Stimulated activated CD4-positive, alpha-beta T cell treated with anti-CD3 and anti-CD28 coated beads, Interleukin-4, amount 100 ng/mL, for 4 hours (primary cell): ENCODE data around the gene SLC35E2B.
A peak's percentile ranks its signal among the peaks of the same experiment; 100 is the strongest.
"Not testable (repeated sequence)": the region's sequence is repeated elsewhere in the genome, so short reads cannot be mapped to it uniquely, and the experiment has no call there.

Source experiments
- DNase-seq, 2 experiments: peaks; one replicate each; pipeline ENCODE4 v3.0.0-alpha.2; 2020

The SLC35E2B gene

DNA sequence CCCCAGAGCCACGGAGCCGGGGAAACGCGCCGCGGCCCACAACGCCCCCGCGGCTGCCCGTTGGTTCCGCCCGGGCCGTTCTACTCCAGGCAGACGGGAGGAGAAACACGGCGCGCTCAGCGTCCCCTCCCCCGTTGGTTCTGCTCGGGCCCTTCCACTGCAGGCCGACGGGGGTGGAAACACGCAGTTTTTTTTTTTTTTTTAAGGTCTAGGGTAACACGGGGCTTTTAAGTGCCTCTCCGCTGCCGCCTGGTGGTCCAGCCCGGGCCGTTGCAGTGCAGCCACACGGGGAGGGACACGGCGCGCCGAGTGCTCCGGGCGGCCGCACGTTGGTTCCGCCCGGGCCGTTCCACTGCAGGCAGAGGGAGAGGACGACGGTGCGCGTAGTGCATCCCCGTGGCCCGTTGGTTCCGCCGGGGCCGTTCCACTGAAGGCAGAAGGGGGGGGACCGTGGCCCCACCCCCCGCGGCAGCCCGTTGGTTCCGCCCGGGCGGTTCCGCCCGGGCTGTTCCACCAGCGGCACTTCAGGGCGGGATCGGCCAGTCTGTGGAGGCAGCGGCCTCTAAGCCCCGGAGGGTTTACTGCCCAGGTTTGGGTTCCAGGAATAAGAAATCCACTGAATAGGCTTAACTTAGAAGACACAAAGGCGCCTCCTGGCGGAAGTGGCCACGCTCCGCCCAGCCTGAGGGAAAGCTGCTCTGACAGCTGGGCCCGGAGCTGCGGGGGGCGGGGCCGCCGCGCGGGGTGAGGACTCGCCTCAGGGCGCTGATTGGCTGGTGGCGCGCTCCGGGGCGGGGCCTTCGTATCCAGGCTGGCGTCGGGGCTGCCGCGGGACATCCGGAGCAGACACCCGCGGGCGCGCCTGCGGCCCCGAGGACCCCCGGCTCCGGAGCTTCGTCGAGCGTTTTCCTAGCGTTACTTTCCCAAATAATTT is at the start of gene SLC35E2B:
Gene SLC35E2B (minus strand): TSS at position 82 of the 934 bp plus-strand sequence. CDS start 16,096 bp downstream, outside the sequence.
- DNase-seq = peak; percentile 91 to 92

GRCh38 chr1:1741013-1741412 is 48.4 kb upstream of the SLC35E2B start:
- DNase-seq = not testable (repeated sequence)

DNA sequence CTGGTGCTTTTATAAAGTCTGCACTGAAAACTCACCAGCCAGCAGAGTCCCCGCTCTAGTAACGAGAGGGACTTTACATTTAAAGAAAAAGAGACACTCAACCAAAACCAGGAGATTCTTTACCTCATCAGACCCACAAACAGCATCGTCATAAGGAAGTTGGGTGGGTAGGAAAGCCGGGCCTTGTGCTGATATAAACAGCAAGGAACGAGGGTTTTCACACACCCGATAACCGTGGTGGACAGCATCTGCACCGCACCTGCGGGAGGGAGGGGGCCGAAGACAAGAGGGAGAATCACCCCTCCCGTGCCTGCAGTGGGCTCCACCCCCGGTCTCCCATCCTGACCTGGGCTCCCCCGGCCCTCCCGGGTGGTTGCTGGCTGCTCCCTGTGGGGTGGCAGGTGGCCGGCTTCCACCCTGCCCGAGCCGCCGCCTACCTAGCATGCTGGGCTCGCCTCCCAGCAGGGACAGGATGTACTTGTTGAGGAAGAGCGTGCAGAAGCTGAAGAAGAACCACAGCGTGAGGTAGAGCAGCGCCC is 46.3 kb upstream of the SLC35E2B start:
- not testable (repeated sequence) for DNase-seq

GRCh38 chr1:1737675-1738590 is 45.3 kb upstream of the SLC35E2B start:
- DNase-seq = not testable (repeated sequence)

DNA sequence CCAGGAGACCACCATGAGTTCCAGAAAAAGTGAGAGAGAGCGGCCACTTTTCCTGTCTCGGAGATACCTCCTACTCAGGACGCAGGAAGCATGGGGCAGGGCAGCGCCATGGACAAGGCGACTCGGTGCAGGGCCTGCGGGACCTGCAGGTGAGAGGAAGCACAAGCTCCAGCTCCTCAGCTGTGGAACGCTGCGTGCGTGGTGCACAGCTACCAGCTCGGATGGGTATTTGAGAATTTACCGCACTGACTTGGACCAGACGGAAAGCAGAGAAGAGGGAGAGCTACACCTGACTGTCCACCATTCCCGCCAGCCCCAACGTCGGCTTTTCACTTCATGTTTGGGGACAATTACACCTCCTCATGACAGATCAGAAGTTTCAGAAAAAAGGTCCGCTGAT is 39.8 kb upstream of the SLC35E2B start:
- no peak for DNase-seq

DNA sequence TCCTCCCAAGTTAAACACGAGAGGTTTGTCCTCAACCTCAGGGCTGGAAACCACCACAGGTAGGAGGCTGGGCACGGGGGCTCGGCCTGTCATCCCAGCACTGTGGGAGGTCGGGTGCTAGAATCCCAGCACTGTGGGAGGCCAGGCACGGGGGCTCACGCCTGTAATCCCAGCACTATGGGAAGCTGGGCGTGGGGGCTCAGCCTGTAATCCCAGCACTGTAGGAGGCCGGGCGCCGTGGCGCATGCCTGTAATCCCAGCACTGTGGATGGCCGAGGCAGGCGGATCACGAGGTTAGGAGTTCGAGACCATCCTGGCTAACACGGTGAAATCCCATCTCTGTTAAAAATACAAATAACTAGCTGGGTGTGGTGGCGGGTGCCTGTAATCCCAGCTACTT is 38.3 kb upstream of the SLC35E2B start:
- DNase-seq = no peak

GRCh38 chr1:1730230-1730629 is 37.6 kb upstream of the SLC35E2B start:
- not testable (repeated sequence) for DNase-seq

DNA sequence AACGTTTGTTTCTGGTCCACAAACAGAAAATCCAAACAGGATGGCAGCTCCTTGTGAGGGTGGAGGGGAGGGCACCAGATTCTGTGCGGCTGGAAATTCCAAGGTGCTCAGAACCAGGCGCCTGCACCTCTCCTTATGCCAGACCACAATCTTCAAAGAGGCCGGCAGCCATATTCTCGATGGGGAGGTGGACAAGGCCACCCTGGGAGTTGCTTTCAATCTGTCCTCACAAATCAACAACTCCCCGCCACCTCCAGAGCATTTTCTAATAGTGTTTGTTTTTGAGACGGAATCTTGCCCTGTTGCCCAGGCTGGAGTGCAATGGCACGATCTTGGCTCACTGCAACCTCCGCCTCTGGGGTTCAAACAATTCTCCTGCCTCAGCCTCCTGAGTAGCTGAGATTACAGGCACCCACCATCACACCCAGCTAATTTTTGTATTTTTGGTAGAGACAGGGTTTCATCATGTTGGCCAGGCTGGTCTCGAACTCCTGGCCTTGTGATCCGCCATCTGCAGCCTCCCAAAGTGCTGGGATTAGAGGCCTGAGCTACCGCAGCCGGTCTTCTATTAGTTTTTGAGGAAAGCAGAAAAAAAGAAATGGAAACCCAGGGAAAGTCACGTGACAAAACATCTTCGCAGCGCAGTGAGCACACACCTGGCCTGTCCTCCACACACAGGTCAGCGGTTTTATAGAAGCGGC is 36.7 kb upstream of the SLC35E2B start:
- not testable (repeated sequence) for DNase-seq

- DNase-seq = peak in 1 of 2 experiments; percentile 24
Measured at GRCh38 chr1:1728308-1729005, 35.9 kb upstream of the SLC35E2B start.

- not testable (repeated sequence) for DNase-seq
Measured at GRCh38 chr1:1727131-1727651, 34.6 kb upstream of the SLC35E2B start.

DNA sequence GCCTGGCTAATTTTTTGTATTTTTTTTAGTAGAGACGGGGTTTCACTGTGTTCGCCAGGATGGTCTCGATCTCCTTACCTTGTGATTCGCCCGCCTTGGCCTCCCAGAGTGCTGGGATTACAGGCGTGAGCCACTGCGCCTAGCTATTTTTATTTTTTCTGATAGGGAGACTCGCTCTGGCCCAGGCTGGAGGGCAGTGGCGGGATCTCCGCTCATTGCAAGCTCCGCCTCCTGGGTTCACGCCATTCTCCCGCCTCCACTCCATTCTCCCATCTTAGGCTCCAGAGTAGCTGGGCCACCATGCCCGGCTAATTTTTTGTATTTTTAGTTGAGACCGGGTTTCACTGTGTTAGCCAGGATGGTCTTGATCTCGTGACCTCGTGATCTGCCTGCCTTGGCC is 33.5 kb upstream of the SLC35E2B start:
- not testable (repeated sequence) for DNase-seq

DNA sequence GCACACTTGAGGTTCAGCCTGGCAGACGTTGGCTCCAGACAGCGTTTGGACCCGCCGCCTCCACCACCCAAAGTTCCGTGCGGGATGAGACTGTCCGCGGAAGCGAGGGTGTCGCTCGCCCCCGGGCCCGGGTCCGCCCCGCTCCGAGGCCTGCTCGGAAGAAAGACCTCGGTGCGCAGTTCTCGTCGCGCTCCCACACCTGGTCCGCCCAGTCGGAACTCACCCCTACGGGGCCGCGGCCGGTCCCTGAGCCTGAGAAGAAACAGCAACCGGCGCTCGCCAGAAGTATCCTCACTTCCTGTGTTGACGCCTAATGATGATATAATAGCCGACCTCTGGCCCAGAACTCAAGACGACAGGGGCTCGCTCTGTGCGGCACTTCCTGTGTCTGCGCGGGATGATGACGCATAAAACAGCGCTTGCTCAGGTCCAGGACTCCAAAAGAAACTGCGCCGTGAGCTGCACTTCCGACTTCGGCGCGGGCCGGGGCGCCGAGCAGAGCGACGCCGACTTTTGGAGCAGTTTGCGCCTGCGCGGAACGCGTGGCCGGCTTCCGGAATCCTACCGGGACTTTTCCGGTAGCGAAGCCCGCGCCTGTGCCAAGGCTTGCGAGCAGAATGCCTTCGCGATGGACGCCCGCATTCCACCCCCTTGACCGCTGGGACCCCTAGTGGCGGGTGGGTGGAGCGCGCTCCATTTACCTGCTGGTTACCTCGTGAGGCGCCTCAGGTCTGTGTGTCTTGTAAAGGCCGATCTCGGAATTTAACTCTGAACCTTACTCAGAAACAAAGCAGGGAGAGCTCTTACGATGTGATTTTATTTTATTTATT is 31.7 kb upstream of the SLC35E2B start, which contains the start of gene CDK11A:
Gene CDK11A (minus strand): TSS at position 323 of the 830 bp plus-strand sequence. CDS start 1,539 bp downstream, outside the sequence.
- DNase-seq = peak; percentile 96 to 100

- DNase-seq = no peak
Measured at GRCh38 chr1:1721201-1721600, 28.6 kb upstream of the SLC35E2B start.

GRCh38 chr1:1715109-1715883 is 22.7 kb upstream of the SLC35E2B start:
- not testable (repeated sequence) for DNase-seq

DNA sequence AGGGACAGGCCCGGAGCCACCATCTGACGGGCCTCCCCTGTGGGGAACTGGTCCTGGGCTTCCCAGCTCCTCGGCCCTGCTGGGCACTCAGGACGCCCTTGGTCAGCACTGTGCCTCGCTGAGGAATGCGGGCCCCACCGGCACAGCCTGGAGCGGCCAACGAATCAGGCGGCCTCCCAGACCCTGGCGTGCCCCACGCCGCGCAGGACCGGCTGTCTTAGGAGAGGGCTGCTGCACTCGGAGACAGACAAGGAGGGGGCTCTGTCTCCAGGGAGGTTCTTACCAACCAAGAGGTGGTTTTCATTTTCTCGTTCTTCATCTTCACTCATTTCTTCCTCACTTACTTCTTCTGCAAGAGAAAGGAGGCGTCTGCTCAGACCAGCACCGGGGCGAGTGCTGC is 15.3 kb upstream of the SLC35E2B start:
- not testable (repeated sequence) for DNase-seq

- DNase-seq = not testable (repeated sequence)
Measured at GRCh38 chr1:1707241-1707640, 14.6 kb upstream of the SLC35E2B start.

- not testable (repeated sequence) for DNase-seq
Measured at GRCh38 chr1:1705623-1706022, 13.0 kb upstream of the SLC35E2B start.

DNA sequence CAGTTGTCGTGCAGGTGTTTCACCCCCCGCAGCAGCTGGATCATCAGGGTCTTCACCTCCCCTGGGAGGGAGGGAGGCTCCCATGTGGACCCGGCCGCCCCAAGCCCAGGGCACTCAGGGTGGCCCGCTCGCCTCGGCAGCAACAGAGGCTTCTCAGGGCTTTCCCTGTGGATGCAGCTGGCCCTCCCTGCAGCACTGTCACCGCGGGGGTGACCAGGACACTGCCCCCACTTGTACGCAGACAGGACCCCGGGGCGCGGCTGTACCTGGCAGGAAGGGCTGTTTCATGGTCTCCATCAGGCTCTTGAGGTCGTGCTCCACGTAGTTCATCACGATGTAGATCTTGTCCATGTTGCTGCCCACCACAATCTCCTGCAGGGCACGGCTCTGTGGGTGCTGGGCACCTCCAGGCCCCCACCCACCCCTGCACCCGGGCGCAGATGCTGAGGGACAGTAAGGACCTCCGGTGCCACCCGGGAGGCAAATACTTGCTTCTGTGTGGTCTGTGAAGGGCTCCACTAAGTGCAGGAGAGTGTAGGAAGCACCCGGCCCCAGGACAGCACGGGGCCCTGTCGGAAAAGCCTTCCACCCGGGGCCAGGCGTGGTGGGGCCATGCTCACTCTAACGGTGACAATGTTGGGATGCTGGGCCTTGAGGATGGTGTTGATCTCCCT is 11.8 kb upstream of the SLC35E2B start:
- not testable (repeated sequence) for DNase-seq

- DNase-seq = no peak
Measured at GRCh38 chr1:1703796-1704195, 11.2 kb upstream of the SLC35E2B start.
